ENCODE data around the gene MOB3A. TPM values are rescaled to one million over a fixed set of nuclear protein-coding genes. Genes with fewer than 3 reads are reported as not detected.

The MOB3A gene
- total and polyA plus RNA-seq, 9 of the 15 experiments (the other 6 are each of a cell fraction or from before 2014, with no cell fraction given) = 1.1 to 24.1 (median 6.0) TPM

DNA sequence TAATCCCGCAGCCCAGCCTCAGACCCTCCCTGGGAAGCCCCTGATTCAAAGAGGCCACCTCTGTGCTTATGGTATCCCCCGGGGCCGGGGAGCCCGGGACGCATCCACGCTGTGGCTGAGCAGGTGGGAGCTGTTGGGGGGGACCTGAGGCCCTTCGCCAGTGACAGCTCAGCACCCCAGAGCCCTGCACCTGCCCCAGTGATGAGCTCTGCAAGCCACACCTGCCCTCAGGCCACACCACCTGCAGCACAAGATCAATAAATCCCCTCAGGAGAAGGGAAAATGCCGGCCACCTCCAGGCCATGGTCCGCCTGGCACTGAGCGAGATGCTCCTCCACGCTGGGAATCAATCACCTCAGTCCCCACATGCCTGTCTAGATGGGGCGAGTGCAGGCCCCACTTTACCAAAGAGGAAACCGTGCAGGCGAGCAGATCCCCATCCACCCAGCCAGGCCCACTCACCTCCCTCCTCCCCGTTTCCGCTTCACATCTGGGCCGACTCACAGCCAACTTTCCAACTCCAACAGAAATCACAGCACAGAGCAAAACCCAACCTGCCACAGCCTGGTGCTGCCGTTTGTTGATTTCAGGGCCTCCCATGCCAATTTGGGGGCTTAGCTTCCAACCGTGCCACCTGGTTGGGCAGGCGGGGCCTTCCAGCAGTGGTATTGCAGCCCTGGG, 12.8 kb downstream of the MOB3A start:
- H3K79me2 ChIP-seq (ENCODE audit: control insufficient read depth, insufficient read depth, low read length) = no peaks in the 10 kb centered on the region; the same call in 1 of the 3 replicates
- POLR2A ChIA-PET = interaction anchor here (1.0 to 1.7 kb wide), 3 partner anchors 20 to 116 kb away, joined by 3 to 6 read pairs (median 3); no protein-coding TSS in a partner anchor
- no peak for ATAC-seq
- in situ Hi-C loops (cut with MboI) (no loop called here), intact Hi-C loops (cut with micrococcal nuclease) (no loop called here)
- H3K9me3 ChIP-seq (replicated peaks; ENCODE audit: control insufficient read depth, insufficient read depth, low read depth, low read length) = no peaks in the 10 kb centered on the region
- H2AFZ ChIP-seq (ENCODE audit: low read depth, low read length) = no peak overlapping the region
- H3K36me3 ChIP-seq (ENCODE audit: control insufficient read depth, insufficient read depth, low read length) = peaks cover 25% of the 10 kb centered on the region; the same call in 2 of the 3 replicates
- H3K4me1 ChIP-seq (replicated peaks in 1 of 2; ENCODE audit: control insufficient read depth in 2 of 2, insufficient read depth in 2 of 2, low read length in 2 of 2) = peaks cover 21 to 50% of the 10 kb centered on the region in 2 experiments; a peak in 4 of 5 replicates
- H3K9me1 ChIP-seq (ENCODE audit: control insufficient read depth, insufficient read depth, low read length) = no peaks in the 10 kb centered on the region
- no TSS peak for BruUV-seq (replicated peaks)
- no peak overlapping the region for H3K4me2 ChIP-seq (ENCODE audit: insufficient read depth, low read length)
- H3K27ac ChIP-seq (ENCODE audit: extremely low read depth, low read depth, low read length) = no peak overlapping the region
- 95% methylated on average over 17 of the region's 20 CpGs for WGBS (ENCODE audit: insufficient coverage, low coverage, missing lambda C conversion rate)
- CTCF ChIA-PET (ENCODE audit: low intra/inter-chr PET ratio) = no interaction called here
- H3K9ac ChIP-seq (ENCODE audit: insufficient read depth in 1 of 2, low read depth in 2 of 2, low read length in 2 of 2) = peak overlapping the region in 1 of 2 experiments; percentile 23; a peak in 1 of 4 replicates
- no peak for DNase-seq (ENCODE audit: extremely low read depth in 1 of 4, low spot score in 3 of 4)
- no peaks in the 10 kb centered on the region for H3K27me3 ChIP-seq (ENCODE audit: control insufficient read depth in 2 of 2, insufficient read depth in 2 of 2, low read length in 2 of 2)
- no peak overlapping the region for H3K4me3 ChIP-seq
- no peak for FAIRE-seq
- TF ChIP-seq ZNF282 (CRISPR knock-in tag; IDR thresholded peaks at IDR 0.05) = no peak
- TF ChIP-seq POLR2G (IDR thresholded peaks at IDR 0.05; ENCODE audit: low read depth, low read length) = 0 out of 2 replicates have a peak, but pooled peaks have one; percentile 12
- H4K20me1 ChIP-seq (replicated peaks; ENCODE audit: control insufficient read depth, insufficient read depth, low read length) = no peaks in the 10 kb centered on the region

Measured in K562 (cell line).